ENCODE measurements around the gene ANKRD37. TPM values are rescaled to one million over a fixed set of nuclear protein-coding genes. Genes with fewer than 3 reads are reported as not detected.

The ANKRD37 gene
- total RNA-seq, 1 experiment from 2014 or later = 3.7 TPM

GRCh38 chr4:185357733-185358440, 38.8 kb upstream of the ANKRD37 start:
- no peak overlapping the region for H4K8ac ChIP-seq (replicated peaks; ENCODE audit: insufficient read length, low read depth, low read length)
- no peak overlapping the region for H3K4ac ChIP-seq (ENCODE audit: low read depth, low read length)
- H3K4me2 ChIP-seq (ENCODE audit: insufficient read depth, insufficient read length, low read length) = no peak overlapping the region
- H4K91ac ChIP-seq (ENCODE audit: insufficient read length, low read depth, low read length) = no peak overlapping the region
- DNase-seq = no peak
- no peak overlapping the region for H2BK15ac ChIP-seq (ENCODE audit: low read depth, low read length)
- H2AFZ ChIP-seq (ENCODE audit: low read length) = no peak overlapping the region
- WGBS (ENCODE audit: extremely low coverage, insufficient read length, low lambda C conversion rate) = no CpG with 5 or more reads among the region's 7 CpGs
- H2BK5ac ChIP-seq (ENCODE audit: insufficient read length, low read length) = no peak overlapping the region
- no peak overlapping the region for H3K18ac ChIP-seq (ENCODE audit: insufficient read length, low read depth, low read length)
- H3K27me3 ChIP-seq (ENCODE audit: insufficient read depth, low read length) = no peaks in the 10 kb centered on the region
- no peak overlapping the region for H3K4me3 Mint-ChIP-seq
- no peaks in the 10 kb centered on the region for H3K23me2 ChIP-seq (ENCODE audit: insufficient read length, low read depth, low read length, poor library complexity, severe bottlenecking)
- no peaks in the 10 kb centered on the region for H4K20me1 ChIP-seq (ENCODE audit: control insufficient read depth, insufficient read depth, insufficient read length)
- peak overlapping the region in 1 of 3 experiments; percentile 18; a peak in 1 of 7 replicates for H3K27ac Mint-ChIP-seq
- no peak overlapping the region for H3K9ac ChIP-seq (ENCODE audit: extremely low read depth, insufficient read length, low read length)
- peaks cover 2 to 47% (median 26%) of the 10 kb centered on the region in 3 experiments; a peak in 5 of 7 replicates for H3K36me3 Mint-ChIP-seq (ENCODE audit: insufficient read depth in 1 of 3, low read depth in 3 of 3)
- H3K79me2 ChIP-seq (ENCODE audit: insufficient read depth, low read length) = no peaks in the 10 kb centered on the region
- H3K23ac ChIP-seq (ENCODE audit: insufficient read length, low read depth, low read length) = no peak overlapping the region
- no peak overlapping the region for H2AK5ac ChIP-seq (ENCODE audit: insufficient read length, low read length)
- no peak for TF ChIP-seq CTCF (conservative IDR thresholded peaks at IDR 0.05)
- H2BK120ac ChIP-seq (ENCODE audit: low read depth, low read length, poor library complexity, severe bottlenecking) = no peak overlapping the region
- no peaks in the 10 kb centered on the region for H3K79me1 ChIP-seq (ENCODE audit: insufficient read depth, low read depth, low read length, poor library complexity, severe bottlenecking)
- no peaks in the 10 kb centered on the region for H3K9me3 ChIP-seq (ENCODE audit: control insufficient read depth, low read depth, low read length)
- no peak overlapping the region for H3K27ac ChIP-seq (ENCODE audit: insufficient read length, low read depth, low read length)
- H2BK20ac ChIP-seq (ENCODE audit: low read depth, low read length, poor library complexity, severe bottlenecking) = no peak overlapping the region
- no peaks in the 10 kb centered on the region for H3K27me3 Mint-ChIP-seq (ENCODE audit: low read depth)
- H2BK12ac ChIP-seq (ENCODE audit: insufficient read length, low read depth, low read length) = no peak overlapping the region
- no peak overlapping the region for H3K56ac ChIP-seq (ENCODE audit: insufficient read length, low read depth, low read length)
- no peak overlapping the region for H4K5ac ChIP-seq (ENCODE audit: insufficient read length, low read depth, low read length)
- peaks cover 3 to 4% of the 10 kb centered on the region in 2 experiments; a peak in 3 of 4 replicates for H3K4me1 Mint-ChIP-seq
- H3T11ph ChIP-seq (ENCODE audit: low read length) = no peak overlapping the region
- no peaks in the 10 kb centered on the region for H3K9me3 Mint-ChIP-seq
- H3K14ac ChIP-seq (ENCODE audit: insufficient read depth, low read length) = no peak overlapping the region
- H3K4me1 ChIP-seq (ENCODE audit: insufficient read depth, low read length) = no peaks in the 10 kb centered on the region

All from H9 (cell line).